Parathyroid adenoma (tissue), 2 donors: ENCODE data around the gene GFPT2.

Source experiments
- H2AFZ ChIP-seq: fragments of 300-600 bp; sonication (generic); one replicate; pipeline ENCODE4 v1.7.0; 2017; ENCODE audit warnings: antibody characterized with exemption, mild to moderate bottlenecking
- H3K27ac ChIP-seq: fragments of 300-600 bp; sonication (generic); one replicate; pipeline ENCODE4 v1.7.0; 2017
- H3K27me3 ChIP-seq: fragments of 300-600 bp; sonication (generic); one replicate; pipeline ENCODE4 v1.7.0; 2017; ENCODE audit warnings: low read length; ENCODE audit not compliant: control insufficient read depth, insufficient read depth
- H3K36me3 ChIP-seq: fragments of 300-600 bp; sonication (generic); one replicate; pipeline ENCODE4 v1.7.0; 2017; ENCODE audit warnings: low read length; ENCODE audit not compliant: control insufficient read depth, insufficient read depth
- H3K4me1 ChIP-seq: fragments of 300-600 bp; sonication (generic); one replicate; pipeline ENCODE4 v1.7.0; 2017; ENCODE audit warnings: control low read depth
- H3K4me2 ChIP-seq: fragments of 300-600 bp; sonication (generic); one replicate; pipeline ENCODE4 v1.7.0; 2017; ENCODE audit warnings: low read length
- H3K4me3 ChIP-seq: fragments of 300-600 bp; sonication (generic); one replicate; pipeline ENCODE4 v1.7.0; 2017; ENCODE audit warnings: low read depth, low read length
- H3K79me2 ChIP-seq: fragments of 300-600 bp; sonication (generic); one replicate; pipeline ENCODE4 v1.7.0; 2017; ENCODE audit warnings: control low read depth
- H3K9ac ChIP-seq: fragments of 300-600 bp; sonication (generic); one replicate; pipeline ENCODE4 v1.7.0; 2017; ENCODE audit warnings: mild to moderate bottlenecking
- H3K9me3 ChIP-seq: fragments of 300-600 bp; sonication (generic); one replicate; pipeline ENCODE4 v1.7.0; 2017; ENCODE audit warnings: low read length; ENCODE audit not compliant: control insufficient read depth
- CTCF ChIP-seq: fragments of 300-600 bp; sonication (generic); IDR thresholded peaks from one replicate; pipeline ENCODE4 v1.7.0; 2017; ENCODE audit warnings: antibody characterized with exemption, mild to moderate bottlenecking
- donor health status: primary hyperparathyroidism.

GFPT2 gene

GRCh38 chr5:180391276-180391675 is 38.1 kb upstream of the GFPT2 start:
- H3K4me3 ChIP-seq = no peak overlapping the region
- H3K9ac ChIP-seq = no peak overlapping the region
- no peaks in the 10 kb centered on the region for H3K9me3 ChIP-seq
- no peaks in the 10 kb centered on the region for H3K79me2 ChIP-seq
- no peaks in the 10 kb centered on the region for H3K27me3 ChIP-seq
- H3K27ac ChIP-seq = no peak overlapping the region
- TF ChIP-seq CTCF = no peak
- H2AFZ ChIP-seq = no peak overlapping the region
- H3K4me2 ChIP-seq = no peak overlapping the region
- H3K4me1 ChIP-seq = no peaks in the 10 kb centered on the region
- no peaks in the 10 kb centered on the region for H3K36me3 ChIP-seq

GRCh38 chr5:180390441-180391190 is 37.5 kb upstream of the GFPT2 start:
- Histone ChIP-seq H3K9ac (no peak overlapping the region), H2AFZ (no peak overlapping the region), H3K4me1 (no peaks in the 10 kb centered on the region), H3K9me3 (no peaks in the 10 kb centered on the region), H3K27ac (no peak overlapping the region), H3K27me3 (no peaks in the 10 kb centered on the region), H3K4me2 (no peak overlapping the region), H3K4me3 (no peak overlapping the region), H3K36me3 (no peaks in the 10 kb centered on the region), H3K79me2 (no peaks in the 10 kb centered on the region)
- TF ChIP-seq CTCF = no peak

GRCh38 chr5:180389252-180390101 is 36.3 kb upstream of the GFPT2 start:
- H3K27ac ChIP-seq = no peak overlapping the region
- no peak overlapping the region for H2AFZ ChIP-seq
- no peak for TF ChIP-seq CTCF
- H3K4me3 ChIP-seq = no peak overlapping the region
- H3K4me1 ChIP-seq = no peaks in the 10 kb centered on the region
- no peaks in the 10 kb centered on the region for H3K27me3 ChIP-seq
- H3K4me2 ChIP-seq = no peak overlapping the region
- no peak overlapping the region for H3K9ac ChIP-seq
- no peaks in the 10 kb centered on the region for H3K79me2 ChIP-seq
- H3K9me3 ChIP-seq = no peaks in the 10 kb centered on the region
- no peaks in the 10 kb centered on the region for H3K36me3 ChIP-seq

GRCh38 chr5:180387798-180388197 is 34.7 kb upstream of the GFPT2 start:
- TF ChIP-seq CTCF = no peak
- Histone ChIP-seq H3K9ac (no peak overlapping the region), H3K27me3 (no peaks in the 10 kb centered on the region), H3K27ac (no peak overlapping the region), H3K9me3 (no peaks in the 10 kb centered on the region), H3K4me3 (no peak overlapping the region), H2AFZ (no peak overlapping the region), H3K4me1 (no peaks in the 10 kb centered on the region), H3K79me2 (no peaks in the 10 kb centered on the region), H3K36me3 (no peaks in the 10 kb centered on the region), H3K4me2 (no peak overlapping the region)
